Measurements from ENCODE around the gene FBXL15.

- TF ChIP-seq EZH2 (IDR thresholded peaks at IDR 0.05; ENCODE audit: insufficient read depth, poor library complexity, severe bottlenecking): no peak
- no peak for TF ChIP-seq EZH2phosphoT487 (IDR thresholded peaks at IDR 0.05; ENCODE audit: insufficient read depth, low read depth)
These were observed 15.0 kb upstream of the FBXL15 start for GRCh38 chr10:102405632-102406031.
